OCI-LY3 (cell line): ENCODE results near the gene NUBPL.
"Not testable (repeated sequence)": the region's sequence is repeated elsewhere in the genome, so short reads cannot be mapped to it uniquely, and the experiment has no call there.

Source experiments
- H2AFZ ChIP-seq: fragments of 200-600, 300-600 bp; shearing (Covaris generic); 2 replicates; pipeline ENCODE4 v1.6.0; 2014; ENCODE audit warnings: antibody characterized with exemption, low read depth, low read length
- H3K27ac ChIP-seq: fragments of 200-600, 300-600 bp; sonication (generic); 2 replicates; pipeline ENCODE4 v1.5.1; 2014; ENCODE audit warnings: mild to moderate bottlenecking, low read length, moderate library complexity, mixed read lengths
- H3K27me3 ChIP-seq: fragments of 200-600, 300-600 bp; sonication (generic); 2 replicates; pipeline ENCODE4 v1.6.1; 2014; ENCODE audit warnings: low read depth, low read length, mixed read lengths
- H3K36me3 ChIP-seq: fragments of 200-600, 300-600 bp; sonication (generic); replicated peaks from 2 replicates; pipeline ENCODE3; 2014; ENCODE audit warnings: low read depth, low read length, mixed read lengths
- H3K4me1 ChIP-seq: fragments of 300-600, 200-600 bp; sonication (generic); 2 replicates; pipeline ENCODE4 v1.6.1; 2014; ENCODE audit warnings: low read length, mixed read lengths
- H3K4me2 ChIP-seq: fragments of 200-600, 300-600 bp; sonication (generic); 2 replicates; pipeline ENCODE4 v1.6.1; 2014; ENCODE audit warnings: low read length, mixed read lengths
- H3K4me3 ChIP-seq: fragments of 300-600, 200-600 bp; sonication (generic); 2 replicates; pipeline ENCODE4 v1.5.1; 2014; ENCODE audit warnings: antibody characterized with exemption, mild to moderate bottlenecking, low read length, moderate library complexity
- H3K79me2 ChIP-seq: fragments of 300-600, 200-600 bp; shearing (Covaris generic); 2 replicates; pipeline ENCODE4 v1.6.1; 2014; ENCODE audit warnings: mild to moderate bottlenecking, low read length, mixed read lengths
- H3K9ac ChIP-seq: fragments of 300-600, 200-600 bp; shearing (Covaris generic); 2 replicates; pipeline ENCODE4 v1.6.0; 2014; ENCODE audit warnings: mild to moderate bottlenecking, low read length, moderate library complexity
- H3K9me3 ChIP-seq: fragments of 200-600, 300-600 bp; shearing (Covaris generic); 2 replicates; pipeline ENCODE4 v1.6.1; 2014; ENCODE audit warnings: low read length, mixed read lengths; ENCODE audit not compliant: insufficient read depth
- H4K20me1 ChIP-seq: fragments of 200-600, 300-600 bp; sonication (generic); 2 replicates; pipeline ENCODE4 v1.6.1; 2016; ENCODE audit warnings: low read length, mixed read lengths; ENCODE audit not compliant: insufficient read depth
- CTCF ChIP-seq: fragments of 200-600, 300-600 bp; sonication (generic); IDR thresholded peaks from 2 replicates; pipeline ENCODE4 v1.5.1; 2014; ENCODE audit warnings: antibody characterized with exemption, low read length, low read depth
- EZH2phosphoT487 ChIP-seq: fragments of 200-600 bp; shearing (Covaris generic); IDR thresholded peaks from 2 replicates; pipeline ENCODE4 v1.6.1; 2018; ENCODE audit warnings: antibody characterized with exemption, mixed run types, low read depth

Gene NUBPL

DNA sequence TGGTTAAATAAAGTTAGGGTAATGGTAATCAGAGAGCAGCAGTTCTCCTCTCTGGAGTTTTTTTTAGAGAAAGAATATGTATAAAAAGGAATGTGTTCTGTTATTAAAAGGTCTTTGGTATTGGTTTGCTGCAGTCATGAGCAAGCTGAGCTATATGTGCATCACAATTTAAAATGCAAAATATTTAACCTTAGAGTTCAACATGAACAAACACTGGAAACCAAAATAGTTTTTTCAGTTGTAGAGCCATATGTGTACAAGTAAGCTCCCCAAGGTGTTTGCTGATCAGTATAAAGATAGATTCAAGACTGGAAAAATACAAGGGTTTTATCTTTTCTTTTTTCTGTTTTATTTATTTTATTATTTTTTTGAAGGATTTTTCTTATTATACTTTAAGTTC is 245.0 kb downstream of the NUBPL start:
- Histone ChIP-seq H3K9ac (no peak overlapping the region), H3K4me2 (no peak overlapping the region), H3K27ac (no peak overlapping the region), H3K79me2 (no peaks in the 10 kb centered on the region), H3K36me3 (no peaks in the 10 kb centered on the region), H3K9me3 (no peaks in the 10 kb centered on the region), H3K27me3 (no peaks in the 10 kb centered on the region), H3K4me3 (no peak overlapping the region), H4K20me1 (no peaks in the 10 kb centered on the region), H2AFZ (no peak overlapping the region), H3K4me1 (no peaks in the 10 kb centered on the region)
- TF ChIP-seq CTCF (no peak), EZH2phosphoT487 (no peak)

DNA sequence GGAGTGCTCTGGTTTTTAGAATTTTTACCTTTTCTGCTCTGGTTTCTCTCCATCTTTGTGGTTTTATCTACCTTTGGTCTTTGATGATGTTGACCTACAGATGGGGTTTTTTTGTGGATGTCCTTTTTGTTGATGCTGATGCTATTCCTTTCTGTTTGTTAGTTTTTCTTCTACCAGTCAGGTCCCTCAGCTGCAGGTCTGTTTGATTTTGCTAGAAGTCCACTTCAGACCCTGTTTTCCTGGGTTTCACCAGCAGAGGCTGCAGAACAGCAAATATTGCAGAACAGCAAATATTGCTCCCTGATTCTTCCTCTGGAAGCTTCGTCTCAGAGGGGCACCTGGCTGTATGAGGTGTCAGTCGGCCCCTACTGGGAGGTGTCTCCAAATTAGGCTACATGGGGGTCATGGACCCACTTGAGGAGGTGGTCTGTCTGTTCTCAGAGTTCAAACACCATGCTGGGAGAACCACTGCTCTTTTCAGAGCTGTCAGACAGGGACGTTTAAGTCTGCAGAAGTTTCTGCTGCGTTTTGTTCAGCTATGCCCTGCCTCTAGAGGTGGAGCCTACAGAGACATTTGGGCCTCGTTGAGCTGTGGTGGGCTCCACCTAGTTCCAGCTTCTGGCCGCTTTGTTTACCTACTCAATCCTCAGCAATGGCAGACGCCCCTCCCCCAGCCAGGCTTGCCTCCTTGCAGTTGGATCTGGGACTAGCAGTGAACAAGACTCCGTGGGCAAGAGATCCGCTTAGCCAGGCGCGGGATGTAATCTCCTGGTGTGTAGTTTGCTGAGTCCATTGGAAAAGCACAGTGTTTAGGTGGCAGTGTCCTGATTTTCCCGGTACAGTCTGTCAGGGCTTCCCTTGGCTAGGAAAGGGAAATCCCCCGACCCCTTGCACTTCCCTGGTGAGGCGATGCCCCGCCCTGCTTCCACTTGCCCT is 250.8 kb downstream of the NUBPL start:
- H3K9me3 ChIP-seq, H3K27me3 ChIP-seq, H3K4me3 ChIP-seq, H3K9ac ChIP-seq, H3K4me2 ChIP-seq, H2AFZ ChIP-seq, H4K20me1 ChIP-seq, H3K36me3 ChIP-seq, H3K79me2 ChIP-seq, H3K27ac ChIP-seq, H3K4me1 ChIP-seq: not testable (repeated sequence)

- not testable (repeated sequence) for H3K4me3 ChIP-seq, H2AFZ ChIP-seq, H3K4me2 ChIP-seq, H4K20me1 ChIP-seq, H3K9me3 ChIP-seq, H3K27ac ChIP-seq, H3K36me3 ChIP-seq, H3K9ac ChIP-seq, H3K4me1 ChIP-seq, H3K79me2 ChIP-seq, H3K27me3 ChIP-seq
These were observed 252.7 kb downstream of the NUBPL start for GRCh38 chr14:31813724-31814490.

DNA sequence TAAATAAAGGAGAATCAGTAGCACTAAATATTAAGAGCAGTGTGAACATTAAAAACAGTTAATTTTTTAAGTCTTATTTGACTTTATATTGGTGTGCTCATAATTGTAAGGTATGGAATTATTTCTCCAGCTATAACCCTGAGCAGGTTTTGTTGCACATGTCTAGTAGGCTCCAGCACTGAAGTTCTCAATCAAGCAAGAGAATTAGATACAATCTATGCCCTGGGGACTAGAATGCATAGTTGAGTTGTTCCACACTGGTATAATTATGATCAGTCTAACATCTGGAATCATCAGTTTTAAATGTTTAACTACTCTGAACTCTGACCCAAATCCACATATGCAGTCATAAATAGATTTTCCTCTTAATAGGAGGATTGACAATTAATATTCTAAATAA is 258.1 kb downstream of the NUBPL start:
- Histone ChIP-seq H3K79me2 (no peaks in the 10 kb centered on the region), H3K4me2 (no peak overlapping the region), H3K4me3 (no peak overlapping the region), H3K9me3 (no peaks in the 10 kb centered on the region), H3K27me3 (no peaks in the 10 kb centered on the region), H3K27ac (no peak overlapping the region), H3K9ac (no peak overlapping the region), H4K20me1 (no peaks in the 10 kb centered on the region), H3K36me3 (no peaks in the 10 kb centered on the region), H2AFZ (no peak overlapping the region), H3K4me1 (0 out of 2 replicates have a peak, but pooled peaks cover 4% of the 10 kb centered on the region)
- TF ChIP-seq EZH2phosphoT487 (no peak), CTCF (no peak)

DNA sequence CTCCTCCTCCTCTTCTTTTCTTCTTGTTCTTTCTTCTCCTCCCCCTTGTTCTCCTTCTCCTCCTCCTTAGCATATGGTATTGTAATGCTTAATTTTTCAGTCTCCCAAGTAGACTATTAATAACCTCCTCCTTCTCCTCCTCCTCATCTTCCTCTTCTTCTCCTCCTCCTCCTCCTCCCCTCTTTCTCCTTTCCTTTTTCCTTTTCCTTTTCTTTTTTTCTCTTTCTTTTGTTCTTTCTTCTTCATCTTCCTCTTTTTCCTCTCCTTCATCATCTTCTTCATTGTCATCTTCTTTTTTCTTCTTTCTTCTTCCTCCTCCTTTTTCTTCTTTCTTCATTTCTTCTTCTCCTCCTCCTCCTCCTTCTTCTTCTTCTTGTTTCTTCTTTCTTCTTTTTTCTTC is 264.3 kb downstream of the NUBPL start:
- Histone ChIP-seq H3K9ac (no peak overlapping the region), H4K20me1 (no peaks in the 10 kb centered on the region), H3K79me2 (no peaks in the 10 kb centered on the region), H3K4me1 (0 out of 2 replicates have a peak, but pooled peaks cover 4% of the 10 kb centered on the region), H2AFZ (no peak overlapping the region), H3K27ac (no peak overlapping the region), H3K27me3 (no peaks in the 10 kb centered on the region), H3K4me2 (no peak overlapping the region), H3K4me3 (no peak overlapping the region), H3K36me3 (no peaks in the 10 kb centered on the region), H3K9me3 (no peaks in the 10 kb centered on the region)
- no peak for TF ChIP-seq EZH2phosphoT487
- no peak for TF ChIP-seq CTCF
